Panc1 (cell line): ENCODE results near the gene PRELID3B. TPM values are rescaled to one million over a fixed set of nuclear protein-coding genes. Genes with fewer than 3 reads are reported as not detected.

Source experiments
- ATAC-seq: fragments of 200-7000 bp; cut with Tn5 transposase; 2 replicates; pipeline ENCODE4 v1.9.1; 2020; ENCODE audit warnings: mild to moderate bottlenecking, moderate library complexity
- BruUV-seq: library from RNA; stranded (reverse); fragments of 400-500 nt; replicated peaks from 2 replicates; lab custom pipeline; 2021; lab: Mats Ljungman, UMichigan
- CTCF ChIA-PET: fragments of 300-600 bp; sonication (Branson Sonifier 250); formaldehyde crosslinking; loops from one replicate; lab custom pipeline; 2022; ENCODE audit warnings: antibody characterized with exemption; lab: Charles Lee
- POLR2A ChIA-PET: fragments of 300-600 bp; sonication (Branson Sonifier 250); formaldehyde crosslinking; loops from one replicate; lab custom pipeline; 2022; ENCODE audit warnings: antibody characterized with exemption; lab: Charles Lee
- DNase-seq: peaks from one replicate; pipeline ENCODE4 v3.0.0-alpha.2; 2010; ENCODE audit warnings: low read depth, low spot score
- H3K27ac ChIP-seq: 2 replicates; pipeline ENCODE4 v1.5.1; 2011; ENCODE audit warnings: mild to moderate bottlenecking, low read length, inconsistent platforms
- H3K27me3 ChIP-seq: fragments of 200-500 bp; sonication (Bioruptor generic); 2 replicates; pipeline ENCODE4 v1.6.0; 2014; ENCODE audit warnings: low read length, inconsistent platforms; ENCODE audit not compliant: control insufficient read depth, insufficient read depth
- H3K36me3 ChIP-seq: fragments of 200-500 bp; sonication (Bioruptor generic); 2 replicates; pipeline ENCODE4 v1.5.1; 2014; ENCODE audit warnings: inconsistent platforms, mild to moderate bottlenecking, low read length, moderate library complexity; ENCODE audit not compliant: control insufficient read depth, insufficient read depth
- H3K4me1 ChIP-seq: 2 replicates; pipeline ENCODE4 v1.5.1; 2011; ENCODE audit warnings: inconsistent platforms, mild to moderate bottlenecking, low read length, moderate library complexity; ENCODE audit not compliant: control insufficient read depth, insufficient read depth
- H3K4me3 ChIP-seq, 2 experiments: 2 replicates each; pipeline ENCODE4 v1.5.1; 2011 to 2012; ENCODE audit warnings: low read depth in 2 of 2, low read length in 2 of 2, mild to moderate bottlenecking in 2 of 2, inconsistent platforms in 1 of 2, moderate library complexity in 1 of 2
- H3K9me3 ChIP-seq: fragments of 200-500 bp; sonication (Bioruptor generic); 2 replicates; pipeline ENCODE4 v1.5.1; 2014; ENCODE audit warnings: low read depth, mild to moderate bottlenecking, inconsistent platforms, low read length, moderate library complexity; ENCODE audit not compliant: control insufficient read depth, insufficient read depth
- POLR2AphosphoS5 ChIP-seq: IDR thresholded peaks from 2 replicates; pipeline ENCODE4 v1.6.1; 2012; ENCODE audit warnings: mild to moderate bottlenecking, low read depth, low read length, moderate library complexity
- SIN3A ChIP-seq: IDR thresholded peaks from 2 replicates; pipeline ENCODE4 v1.6.1; 2012; ENCODE audit warnings: low read depth, mild to moderate bottlenecking, low read length, moderate library complexity, borderline replicate concordance; ENCODE audit not compliant: insufficient read depth
- TCF7L2 ChIP-seq: IDR thresholded peaks from 2 replicates; pipeline ENCODE4 v1.6.1; 2011; ENCODE audit warnings: mild to moderate bottlenecking, low read depth, low read length, inconsistent platforms
- in situ Hi-C: cut with HindIII; loops from 2 replicates; pipeline ENCODE4 v1.10.0; 2016; ENCODE audit warnings: low sequenced_read_pairs, low pct_unique_long_range_greater_than_20kb
- intact Hi-C: fragments of 100-400 bp; cut with micrococcal nuclease; formaldehyde crosslinking; loops from one replicate; pipeline ENCODE4 v1.10.0; 2022; ENCODE audit not compliant: unreplicated experiment
- total RNA-seq: library from RNA; stranded (reverse); gene quantifications from one replicate; pipeline ENCODE4 v1.2.1, GENCODE V29; 2021; ENCODE audit not compliant: unreplicated experiment
- TF ChIP-seq, protein P1 (sequence below), 2 experiments: IDR thresholded peaks; 2 replicates each; pipeline ENCODE4 v1.6.1; 2011 to 2012; ENCODE audit warnings: low read depth in 2 of 2, control low read depth in 1 of 2, low read length in 1 of 2, mild to moderate bottlenecking in 1 of 2, moderate library complexity in 1 of 2; ENCODE audit not compliant: insufficient read depth in 1 of 2
- TF ChIP-seq, protein P2 (sequence below): fragments of 450-650 bp; IDR thresholded peaks from 2 replicates; pipeline ENCODE4 v1.5.1; 2017; ENCODE audit warnings: mild to moderate bottlenecking

PRELID3B gene
- total RNA-seq, 1 experiment from 2014 or later: 131 TPM

DNA sequence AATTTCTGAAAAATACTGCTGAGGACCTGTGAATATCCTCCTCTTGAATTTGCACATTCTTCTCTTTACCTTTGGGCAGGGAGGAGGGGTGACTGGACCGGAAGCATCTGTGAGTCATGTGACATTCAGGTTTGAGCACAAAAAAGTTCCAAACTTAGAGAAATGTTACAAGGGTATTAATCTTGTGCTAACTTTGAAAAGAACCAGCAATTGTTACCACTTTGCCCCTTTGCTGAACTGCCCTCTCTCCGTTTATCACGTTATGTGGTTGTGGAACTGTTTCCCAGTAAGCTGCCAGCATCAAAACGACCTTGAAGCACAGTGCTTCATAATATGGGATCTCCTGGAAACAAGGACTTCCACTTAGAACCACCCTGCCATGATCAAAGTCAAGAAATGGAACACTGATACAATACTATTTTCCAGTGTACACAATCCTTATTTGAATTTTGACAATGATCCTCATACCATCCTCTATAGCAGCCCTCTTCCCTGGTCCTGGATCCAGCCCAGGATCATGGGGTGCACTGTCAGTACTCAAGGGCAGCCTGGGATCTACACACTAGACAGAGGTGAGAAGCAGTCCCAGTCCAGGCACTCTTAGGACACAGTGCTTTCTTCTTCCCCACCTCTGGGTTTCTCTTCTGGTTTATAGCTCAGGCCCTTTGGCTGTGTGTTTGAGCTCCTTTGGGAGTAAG, 25.6 kb downstream of the PRELID3B start:
- POLR2A ChIA-PET: no interaction called here

DNA sequence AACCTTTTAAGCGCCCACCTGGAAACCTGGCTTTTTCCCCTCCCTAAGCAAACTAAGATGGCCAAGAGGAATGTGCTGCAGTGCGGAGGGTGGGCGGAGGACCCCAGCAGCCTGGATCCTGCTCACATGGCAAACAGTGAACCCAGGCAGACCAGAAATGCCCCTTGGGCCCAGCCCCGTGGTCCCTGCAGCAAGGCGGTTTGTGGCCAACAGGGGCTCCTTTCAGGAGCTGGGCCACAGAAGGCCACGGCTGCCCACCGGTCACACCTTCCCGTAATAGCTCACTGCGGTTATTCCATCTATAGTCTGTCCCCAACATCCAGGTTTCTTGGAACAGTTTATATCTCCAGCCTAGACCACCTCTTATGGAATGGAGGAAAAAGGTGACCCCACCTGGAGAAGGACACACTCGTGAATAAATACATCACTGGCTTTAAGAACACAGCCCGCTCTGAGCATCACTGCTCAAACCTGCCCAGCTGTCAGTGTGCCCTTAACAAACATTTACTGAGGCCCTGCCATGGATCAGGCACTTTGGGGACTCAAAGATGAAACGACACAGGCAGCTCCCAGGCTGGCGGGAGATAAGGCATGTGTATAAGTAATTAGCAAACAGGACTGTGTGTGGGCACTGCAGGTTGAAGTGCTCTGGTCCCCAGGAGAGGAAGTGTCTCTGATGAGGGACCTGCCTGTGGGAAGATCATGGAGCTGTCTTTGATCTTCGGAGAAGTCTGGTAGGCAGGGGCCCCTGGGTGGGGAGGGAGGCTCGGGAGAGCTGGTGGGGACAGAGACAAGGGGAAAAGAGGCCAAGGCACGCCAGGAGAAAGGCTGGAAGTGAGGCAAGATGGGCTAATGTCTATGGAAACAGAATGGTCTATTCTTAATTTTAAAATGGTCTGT, 26.5 kb downstream of the PRELID3B start:
- ATAC-seq: no peak
- Histone ChIP-seq H3K4me3 (no peak overlapping the region), H3K36me3 (no peaks in the 10 kb centered on the region), H3K4me1 (no peaks in the 10 kb centered on the region), H3K9me3 (no peaks in the 10 kb centered on the region), H3K27ac (no peak overlapping the region), H3K27me3 (no peaks in the 10 kb centered on the region)
- intact Hi-C loops: no loop called here
- DNase-seq: no peak
- ChIA-PET CTCF (no interaction called here), POLR2A (no interaction called here)
- in situ Hi-C loops: no loop called here
- no TSS peak for BruUV-seq
- no peak for TF ChIP-seq POLR2AphosphoS5
- TF ChIP-seq TCF7L2: no peak
- TF ChIP-seq SIN3A: no peak
- TF ChIP-seq, protein P1, sequence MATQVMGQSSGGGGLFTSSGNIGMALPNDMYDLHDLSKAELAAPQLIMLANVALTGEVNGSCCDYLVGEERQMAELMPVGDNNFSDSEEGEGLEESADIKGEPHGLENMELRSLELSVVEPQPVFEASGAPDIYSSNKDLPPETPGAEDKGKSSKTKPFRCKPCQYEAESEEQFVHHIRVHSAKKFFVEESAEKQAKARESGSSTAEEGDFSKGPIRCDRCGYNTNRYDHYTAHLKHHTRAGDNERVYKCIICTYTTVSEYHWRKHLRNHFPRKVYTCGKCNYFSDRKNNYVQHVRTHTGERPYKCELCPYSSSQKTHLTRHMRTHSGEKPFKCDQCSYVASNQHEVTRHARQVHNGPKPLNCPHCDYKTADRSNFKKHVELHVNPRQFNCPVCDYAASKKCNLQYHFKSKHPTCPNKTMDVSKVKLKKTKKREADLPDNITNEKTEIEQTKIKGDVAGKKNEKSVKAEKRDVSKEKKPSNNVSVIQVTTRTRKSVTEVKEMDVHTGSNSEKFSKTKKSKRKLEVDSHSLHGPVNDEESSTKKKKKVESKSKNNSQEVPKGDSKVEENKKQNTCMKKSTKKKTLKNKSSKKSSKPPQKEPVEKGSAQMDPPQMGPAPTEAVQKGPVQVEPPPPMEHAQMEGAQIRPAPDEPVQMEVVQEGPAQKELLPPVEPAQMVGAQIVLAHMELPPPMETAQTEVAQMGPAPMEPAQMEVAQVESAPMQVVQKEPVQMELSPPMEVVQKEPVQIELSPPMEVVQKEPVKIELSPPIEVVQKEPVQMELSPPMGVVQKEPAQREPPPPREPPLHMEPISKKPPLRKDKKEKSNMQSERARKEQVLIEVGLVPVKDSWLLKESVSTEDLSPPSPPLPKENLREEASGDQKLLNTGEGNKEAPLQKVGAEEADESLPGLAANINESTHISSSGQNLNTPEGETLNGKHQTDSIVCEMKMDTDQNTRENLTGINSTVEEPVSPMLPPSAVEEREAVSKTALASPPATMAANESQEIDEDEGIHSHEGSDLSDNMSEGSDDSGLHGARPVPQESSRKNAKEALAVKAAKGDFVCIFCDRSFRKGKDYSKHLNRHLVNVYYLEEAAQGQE (IDR thresholded peaks at IDR 0.05; ENCODE audit: insufficient read depth in 1 of 2, low read depth in 2 of 2, low read length in 1 of 2): no peak
- TF ChIP-seq, protein P2, sequence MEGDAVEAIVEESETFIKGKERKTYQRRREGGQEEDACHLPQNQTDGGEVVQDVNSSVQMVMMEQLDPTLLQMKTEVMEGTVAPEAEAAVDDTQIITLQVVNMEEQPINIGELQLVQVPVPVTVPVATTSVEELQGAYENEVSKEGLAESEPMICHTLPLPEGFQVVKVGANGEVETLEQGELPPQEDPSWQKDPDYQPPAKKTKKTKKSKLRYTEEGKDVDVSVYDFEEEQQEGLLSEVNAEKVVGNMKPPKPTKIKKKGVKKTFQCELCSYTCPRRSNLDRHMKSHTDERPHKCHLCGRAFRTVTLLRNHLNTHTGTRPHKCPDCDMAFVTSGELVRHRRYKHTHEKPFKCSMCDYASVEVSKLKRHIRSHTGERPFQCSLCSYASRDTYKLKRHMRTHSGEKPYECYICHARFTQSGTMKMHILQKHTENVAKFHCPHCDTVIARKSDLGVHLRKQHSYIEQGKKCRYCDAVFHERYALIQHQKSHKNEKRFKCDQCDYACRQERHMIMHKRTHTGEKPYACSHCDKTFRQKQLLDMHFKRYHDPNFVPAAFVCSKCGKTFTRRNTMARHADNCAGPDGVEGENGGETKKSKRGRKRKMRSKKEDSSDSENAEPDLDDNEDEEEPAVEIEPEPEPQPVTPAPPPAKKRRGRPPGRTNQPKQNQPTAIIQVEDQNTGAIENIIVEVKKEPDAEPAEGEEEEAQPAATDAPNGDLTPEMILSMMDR: no peak

More for the DNA sequence above, 25.6 kb downstream of the PRELID3B start:
- ATAC-seq (no peak), DNase-seq (no peak)
- intact Hi-C loops: no loop called here
- Histone ChIP-seq H3K9me3 (no peaks in the 10 kb centered on the region), H3K4me3 (no peak overlapping the region), H3K4me1 (no peaks in the 10 kb centered on the region), H3K27me3 (no peaks in the 10 kb centered on the region), H3K27ac (no peak overlapping the region), H3K36me3 (no peaks in the 10 kb centered on the region)
- TF ChIP-seq, protein P1 (IDR thresholded peaks at IDR 0.05; ENCODE audit: insufficient read depth in 1 of 2, low read depth in 2 of 2, low read length in 1 of 2): no peak
- TF ChIP-seq SIN3A (no peak), TCF7L2 (no peak), POLR2AphosphoS5 (no peak)
- TF ChIP-seq, protein P2: no peak
- in situ Hi-C loops: no loop called here
- CTCF ChIA-PET: no interaction called here
- BruUV-seq: no TSS peak
